GM18526 (cell line): ENCODE data around the gene PDE5A.

ENCODE experiments used
- POLR2A ChIP-seq: IDR thresholded peaks from 3 replicates; pipeline ENCODE4 v1.6.1; 2011; ENCODE audit not compliant: insufficient read length; ENCODE audit errors: extremely low read depth

The PDE5A gene

GRCh38 chr4:119655111-119655837 lies 26.7 kb upstream of the PDE5A start:
- no peak for TF ChIP-seq POLR2A

GRCh38 chr4:119653990-119654389 lies 25.4 kb upstream of the PDE5A start:
- no peak for TF ChIP-seq POLR2A

GRCh38 chr4:119652998-119653397 lies 24.4 kb upstream of the PDE5A start:
- TF ChIP-seq POLR2A, result no peak

- no peak for TF ChIP-seq POLR2A
These were observed 19.8 kb upstream of the PDE5A start for GRCh38 chr4:119648398-119648797.

- no peak for TF ChIP-seq POLR2A
These were observed 19.0 kb upstream of the PDE5A start for GRCh38 chr4:119647558-119647957.

GRCh38 chr4:119646347-119647071 lies 17.9 kb upstream of the PDE5A start:
- TF ChIP-seq POLR2A, result no peak

- no peak for TF ChIP-seq POLR2A
These were observed 14.9 kb upstream of the PDE5A start for GRCh38 chr4:119643306-119644042.

- no peak for TF ChIP-seq POLR2A
These were observed 13.2 kb upstream of the PDE5A start for GRCh38 chr4:119641765-119642164.

- no peak for TF ChIP-seq POLR2A
These were observed 9.8 kb upstream of the PDE5A start for GRCh38 chr4:119638359-119638758.

- no peak for TF ChIP-seq POLR2A
These were observed 3.6 kb upstream of the PDE5A start for GRCh38 chr4:119632216-119632615.

GRCh38 chr4:119629142-119629471 lies 503 bp upstream of the PDE5A start:
- TF ChIP-seq POLR2A, result no peak

- no peak for TF ChIP-seq POLR2A
These were observed 1.0 kb downstream of the PDE5A start for GRCh38 chr4:119627267-119628255.

GRCh38 chr4:119626943-119627266 lies 1.7 kb downstream of the PDE5A start:
- TF ChIP-seq POLR2A, result no peak

- no peak for TF ChIP-seq POLR2A
These were observed 2.2 kb downstream of the PDE5A start for GRCh38 chr4:119626420-119626819.

GRCh38 chr4:119625761-119626160 lies 2.8 kb downstream of the PDE5A start:
- no peak for TF ChIP-seq POLR2A
